ENCODE data around the gene SEMA4G. TPM values are rescaled to one million over a fixed set of nuclear protein-coding genes. Genes with fewer than 3 reads are reported as not detected.

The SEMA4G gene
- total and polyA plus RNA-seq, 2 of the 8 experiments (the other 6 are each of a cell fraction or from before 2014, with no cell fraction given), result 7.1 to 18.2 TPM

DNA sequence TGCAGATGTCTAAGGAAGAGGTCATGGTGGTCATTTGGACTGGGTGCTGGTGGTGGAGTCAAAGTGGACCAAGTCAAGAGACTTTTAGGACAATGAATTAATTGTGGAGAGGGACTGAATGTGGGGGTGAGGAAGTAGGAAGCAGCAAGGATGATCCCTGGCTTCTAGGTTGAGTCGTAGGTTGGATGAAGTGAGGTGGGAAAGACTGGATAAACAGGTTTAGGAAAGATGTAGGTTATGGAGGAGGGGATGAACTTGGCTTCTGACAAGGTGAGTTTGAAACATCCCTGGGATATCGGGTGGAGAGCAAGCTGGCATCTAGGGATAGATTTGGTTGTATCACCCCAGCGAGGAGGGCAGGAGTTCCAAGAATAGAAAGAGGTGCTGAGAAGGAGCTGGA lies 7.6 kb downstream of the SEMA4G start (continued):
- no peak for TF ChIP-seq KDM1A (IDR thresholded peaks at IDR 0.05; ENCODE audit: borderline replicate concordance, low read length)
- no peak for TF ChIP-seq HDAC6 (IDR thresholded peaks at IDR 0.05; ENCODE audit: low read depth, low read length)

All from H1 (cell line).